NCI-H2081 treated with DMSO at 0.1 percent for 48 hours (cell line): ENCODE data around the gene TMTC1.
"Not testable (repeated sequence)": the region's sequence is repeated elsewhere in the genome, so short reads cannot be mapped to it uniquely, and the experiment has no call there.

Experiments
- DNase-seq: peaks from one replicate; lab custom pipeline; 2025; lab: John Stamatoyannopoulos, UW

The TMTC1 gene

DNA sequence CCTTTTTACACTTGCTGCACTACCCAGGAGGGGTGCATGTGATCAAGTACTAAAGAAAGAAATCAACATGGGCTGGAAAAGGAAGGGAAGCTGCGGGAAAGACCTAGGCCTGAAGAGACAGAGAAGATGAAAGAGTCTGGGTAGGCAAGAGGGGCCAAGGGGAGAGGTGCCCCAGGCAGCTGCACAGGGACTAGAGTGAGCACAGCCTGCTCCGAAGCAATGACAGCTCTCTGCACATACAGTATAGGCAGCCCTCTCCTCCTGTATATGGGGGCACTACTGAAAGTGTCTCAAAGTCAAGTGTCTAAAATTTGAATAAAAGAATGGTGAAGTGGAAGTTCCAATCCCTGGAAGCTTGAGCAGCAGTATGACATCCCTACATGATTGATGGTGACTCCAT is 112.0 kb downstream of the TMTC1 start:
- DNase-seq: no peak

DNA sequence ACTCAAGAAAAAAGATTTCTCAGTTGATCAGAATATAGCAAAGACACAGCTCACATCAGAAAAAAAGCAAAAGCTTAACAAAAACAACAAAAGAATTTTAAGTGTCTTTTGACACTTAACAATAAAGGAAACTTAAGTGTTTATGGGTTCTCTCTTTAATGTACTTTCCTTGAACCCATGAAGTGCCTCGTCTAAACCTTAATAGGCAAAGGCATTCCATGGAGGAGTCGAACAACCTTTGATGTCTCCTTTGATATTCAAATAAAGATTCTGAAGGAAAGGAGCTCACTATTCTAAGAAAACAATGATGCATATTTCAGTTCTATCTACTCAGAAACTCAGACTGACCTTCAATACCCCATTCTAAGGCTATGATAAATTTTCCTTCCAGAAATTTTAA is 116.7 kb downstream of the TMTC1 start:
- no peak for DNase-seq

DNA sequence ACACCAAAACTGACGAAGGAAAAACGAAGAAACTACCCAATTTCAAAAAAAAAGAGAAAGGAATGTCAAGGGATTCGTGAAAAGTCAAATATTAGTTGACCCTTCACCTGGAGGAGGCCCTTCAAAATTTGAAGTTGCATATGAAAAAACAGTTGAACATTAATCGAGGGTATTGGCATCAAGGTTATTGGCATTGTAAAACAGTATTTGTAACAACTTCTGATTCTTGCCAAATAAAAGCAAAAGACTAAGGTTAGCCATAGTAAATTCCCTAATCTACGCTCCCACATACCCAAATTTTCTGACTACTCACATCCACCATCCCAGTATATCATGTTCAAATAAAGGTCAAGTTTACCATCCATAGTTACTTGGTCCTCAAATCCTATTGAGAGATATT is 118.6 kb downstream of the TMTC1 start:
- no peak for DNase-seq

- DNase-seq: no peak
Observed at GRCh38 chr12:29662734-29663323, 120.9 kb downstream of the TMTC1 start.

GRCh38 chr12:29660847-29661246 is 122.9 kb downstream of the TMTC1 start:
- DNase-seq: no peak

DNA sequence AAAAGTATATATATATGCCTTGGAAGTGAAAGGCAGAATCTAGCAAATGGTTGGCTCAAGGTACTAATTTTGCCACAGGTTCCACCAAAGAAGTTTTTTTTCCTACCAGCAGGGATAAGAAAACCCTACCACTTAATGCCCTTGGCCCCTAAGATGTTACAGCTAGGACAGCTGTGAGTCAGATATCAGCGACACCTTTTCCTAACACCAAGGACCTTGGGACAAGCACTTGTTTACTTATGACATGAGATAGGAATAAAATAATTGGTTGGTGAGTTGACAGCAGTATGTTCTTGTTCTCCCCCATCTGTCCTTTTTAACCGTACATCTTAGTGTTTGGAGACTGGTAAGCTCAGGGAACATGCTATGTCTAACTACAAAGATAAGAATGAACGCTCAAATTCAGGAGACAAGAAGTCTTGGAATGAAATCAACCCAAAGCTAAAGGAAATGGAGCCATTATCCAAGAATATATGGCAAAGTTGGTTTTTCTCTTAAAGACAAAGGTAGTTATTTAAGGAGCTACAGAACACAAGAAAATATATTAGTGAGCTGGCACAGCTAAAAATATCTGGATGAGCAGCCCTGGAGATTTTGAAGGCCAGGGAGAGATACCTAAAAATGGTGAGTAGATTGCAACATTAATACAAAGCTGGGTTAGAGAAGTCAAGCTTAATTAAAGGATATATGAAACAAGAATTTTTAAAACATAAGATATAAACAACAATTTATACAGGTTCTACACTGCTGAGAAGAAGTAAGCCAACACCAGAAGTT is 126.8 kb downstream of the TMTC1 start:
- no peak for DNase-seq

GRCh38 chr12:29655861-29656260 is 127.9 kb downstream of the TMTC1 start:
- DNase-seq: no peak

GRCh38 chr12:29653286-29653685 is 130.5 kb downstream of the TMTC1 start:
- no peak for DNase-seq

GRCh38 chr12:29650371-29650770 is 133.4 kb downstream of the TMTC1 start:
- DNase-seq: no peak

- DNase-seq: no peak
Observed at GRCh38 chr12:29649722-29650121, 134.0 kb downstream of the TMTC1 start.

DNA sequence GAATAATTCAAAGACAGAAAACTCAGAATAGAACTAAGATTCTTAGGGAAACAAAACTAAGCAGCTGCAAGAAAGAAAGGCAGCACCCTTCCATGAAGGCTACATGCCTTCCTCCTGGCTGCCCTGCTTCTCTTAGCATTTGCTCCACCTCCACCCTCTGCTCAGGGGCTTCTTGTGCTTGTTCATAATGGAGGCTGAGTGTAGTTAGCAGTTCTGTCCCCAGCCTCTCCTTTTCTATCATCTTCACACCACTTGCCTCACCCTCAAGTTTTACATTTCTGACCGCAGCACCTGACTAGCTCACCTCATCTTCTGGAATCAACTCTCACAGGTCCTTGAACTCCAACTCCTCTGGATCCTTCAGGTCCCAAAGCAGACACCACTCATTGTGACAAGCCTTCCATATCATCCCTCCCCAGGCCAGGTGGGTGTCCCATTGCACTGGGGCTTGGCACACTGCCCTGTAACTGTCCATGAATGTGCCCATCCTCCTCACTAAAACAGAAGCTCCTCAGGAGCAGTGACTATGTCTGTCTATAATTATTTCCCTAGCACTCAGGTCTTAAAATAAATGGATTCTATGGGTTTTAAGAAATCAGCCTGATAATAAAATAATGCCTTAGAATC is 139.1 kb downstream of the TMTC1 start:
- no peak for DNase-seq

GRCh38 chr12:29640589-29641345 is 143.0 kb downstream of the TMTC1 start:
- no peak for DNase-seq

GRCh38 chr12:29639893-29640495 is 143.7 kb downstream of the TMTC1 start:
- DNase-seq: no peak

GRCh38 chr12:29638528-29638927 is 145.2 kb downstream of the TMTC1 start:
- no peak for DNase-seq

GRCh38 chr12:29634057-29634456 is 149.7 kb downstream of the TMTC1 start:
- DNase-seq: no peak

DNA sequence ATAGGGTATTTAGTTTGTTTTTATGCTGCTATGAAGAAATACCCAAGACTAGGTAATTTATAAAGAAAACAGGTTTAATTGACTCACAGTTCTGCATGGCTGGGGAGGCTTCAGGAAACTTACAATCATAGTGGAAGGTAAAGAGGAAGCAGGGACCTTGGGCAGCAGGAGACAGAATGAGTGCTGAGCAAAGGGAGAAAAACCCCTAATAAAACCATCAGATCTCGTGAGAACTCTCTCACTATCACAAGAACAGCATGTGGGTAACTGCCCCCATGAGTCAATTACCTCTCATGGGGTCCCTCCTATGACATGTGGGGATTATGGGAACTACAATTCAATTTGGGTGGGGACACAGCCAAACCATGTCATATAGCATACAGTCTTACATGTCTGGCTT is 153.6 kb downstream of the TMTC1 start:
- DNase-seq: not testable (repeated sequence)

- no peak for DNase-seq
Observed at GRCh38 chr12:29627221-29627620, 156.5 kb downstream of the TMTC1 start.

DNA sequence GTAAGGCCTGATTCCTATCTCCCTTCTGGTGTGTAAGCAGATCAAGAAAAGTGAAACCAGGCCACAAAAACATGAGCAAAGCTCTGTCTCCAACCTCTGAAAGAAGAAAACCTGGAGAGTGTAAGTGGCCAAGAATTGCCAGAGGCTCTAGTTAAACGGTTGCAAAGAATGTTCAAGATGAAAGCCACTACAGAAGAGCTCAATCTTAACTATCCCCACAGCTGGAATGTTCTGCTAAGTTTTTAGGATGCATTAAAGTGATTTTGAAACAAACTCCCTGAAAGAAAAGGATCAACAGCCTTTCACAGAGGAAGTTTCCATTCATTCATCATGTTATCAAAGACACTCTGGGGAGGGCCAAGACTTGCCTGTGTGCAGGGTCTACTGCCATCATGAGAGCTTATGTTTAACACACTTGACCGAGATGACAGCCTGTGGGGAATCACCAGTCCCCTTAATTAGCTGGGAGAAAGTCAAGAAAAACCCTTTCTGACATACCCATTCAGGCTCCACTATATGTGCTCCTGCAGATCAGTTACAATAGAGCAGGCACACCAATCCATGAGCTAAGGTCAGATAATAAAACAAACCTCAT is 158.3 kb downstream of the TMTC1 start:
- DNase-seq: no peak

DNA sequence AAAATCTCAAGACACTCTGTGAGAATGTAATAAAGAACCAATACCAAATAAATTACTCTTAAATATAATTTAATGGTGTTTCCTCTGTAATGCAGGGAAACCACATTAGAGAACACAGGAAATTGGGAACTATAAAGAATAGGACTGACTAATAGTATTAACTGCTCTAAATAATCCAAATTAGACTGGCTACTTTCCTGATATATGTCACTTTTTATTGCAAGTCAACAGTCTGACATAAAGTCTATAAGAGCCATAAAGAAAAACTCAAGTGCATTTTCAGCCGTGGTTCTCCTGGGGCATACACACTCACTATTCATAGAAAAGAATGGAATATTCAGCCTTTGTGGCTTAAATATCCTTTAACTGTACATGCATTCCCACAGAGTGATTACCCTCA is 161.5 kb downstream of the TMTC1 start:
- no peak for DNase-seq

DNA sequence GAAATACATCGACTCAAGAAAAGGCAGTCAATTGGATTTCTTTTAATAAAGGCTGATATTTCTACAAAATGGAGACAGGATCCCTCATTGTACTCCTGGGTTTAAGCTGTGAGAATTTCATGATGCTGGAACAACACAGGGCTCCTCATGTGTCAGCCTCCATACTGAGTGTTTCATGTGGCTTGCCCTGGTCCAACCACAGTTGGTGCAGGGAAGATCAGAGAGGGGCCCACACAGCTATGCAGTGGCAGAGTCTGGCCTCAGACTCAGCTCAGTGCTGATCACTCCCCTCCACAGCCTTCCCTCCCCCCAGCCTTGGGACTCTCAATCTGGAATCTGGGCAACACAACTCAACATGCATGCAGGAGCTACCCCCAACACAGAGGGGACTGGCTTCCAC is 163.7 kb downstream of the TMTC1 start:
- DNase-seq: no peak

GRCh38 chr12:29617407-29617803 is 166.3 kb downstream of the TMTC1 start:
- DNase-seq: no peak
